GM18511 (cell line): ENCODE data around the gene CHMP5.
"Not testable (repeated sequence)": the region's sequence is repeated elsewhere in the genome, so short reads cannot be mapped to it uniquely, and the experiment has no call there.

Source experiments
- ATAC-seq: cut with Tn5 transposase; IDR thresholded peaks from one replicate; pipeline ENCODE4 v1.9.1; 2021; ENCODE audit warnings: mild to moderate bottlenecking, moderate library complexity; ENCODE audit not compliant: unreplicated experiment

The CHMP5 gene

DNA sequence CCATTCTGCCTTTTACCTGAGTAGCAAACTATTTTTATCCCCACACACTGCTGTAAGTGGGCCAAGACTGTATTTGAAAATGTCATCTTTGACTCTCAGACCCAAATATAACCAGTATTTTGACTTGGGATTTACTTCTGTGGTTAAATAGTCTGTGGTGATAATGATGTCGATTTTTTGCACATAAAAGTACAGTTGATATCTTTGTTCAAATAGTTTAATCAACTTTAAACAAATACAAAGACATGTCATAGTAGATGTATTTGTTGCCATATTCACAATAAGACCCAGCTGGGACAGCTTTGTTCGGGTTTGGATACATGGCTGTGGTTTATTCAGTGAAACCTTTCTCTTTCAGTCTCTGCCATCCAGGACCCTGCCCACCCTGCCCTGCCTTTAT lies 45.9 kb downstream of the CHMP5 start:
- ATAC-seq: no peak

GRCh38 chr9:33311953-33312352 lies 47.1 kb downstream of the CHMP5 start:
- no peak for ATAC-seq

DNA sequence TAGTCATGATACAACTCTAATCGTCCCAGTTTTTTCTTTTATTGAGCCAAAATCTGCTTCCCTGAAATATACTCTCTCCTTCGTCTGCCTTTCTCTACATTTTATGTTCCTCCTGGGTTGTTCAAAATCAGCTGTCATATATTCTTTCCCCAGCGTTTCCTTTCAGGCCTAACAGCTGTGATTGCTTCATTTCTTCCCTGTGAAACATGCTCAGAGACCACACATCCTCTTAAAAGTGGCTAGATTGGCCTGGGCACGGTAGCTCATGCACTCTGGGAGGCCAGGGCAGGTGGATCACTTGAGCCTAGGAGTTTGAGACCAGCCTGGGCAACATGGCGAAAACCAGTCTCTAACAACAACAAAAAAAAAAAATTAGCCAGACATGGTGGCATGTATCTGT lies 50.5 kb downstream of the CHMP5 start:
- no peak for ATAC-seq

DNA sequence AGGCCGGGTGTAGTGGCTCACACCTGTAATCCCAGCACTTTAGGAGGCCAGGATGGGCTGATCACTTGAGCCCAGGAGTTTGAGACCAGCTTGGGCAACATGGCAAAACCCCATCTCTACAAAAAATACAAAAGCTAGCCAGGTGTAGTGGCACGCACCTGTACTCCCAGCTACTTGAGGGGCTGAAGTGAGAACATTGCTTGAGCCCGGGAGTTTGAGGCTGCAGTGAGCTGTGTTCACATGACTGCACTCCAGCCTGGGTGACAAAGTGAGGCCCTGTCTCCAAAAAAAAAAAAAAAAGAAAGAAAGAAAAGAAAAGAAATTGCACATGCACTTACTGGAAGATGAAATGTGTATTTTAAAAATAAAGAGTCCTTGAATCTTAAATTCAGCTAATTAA lies 52.3 kb downstream of the CHMP5 start:
- ATAC-seq: not testable (repeated sequence)

GRCh38 chr9:33318225-33318624 lies 53.4 kb downstream of the CHMP5 start:
- no peak for ATAC-seq

DNA sequence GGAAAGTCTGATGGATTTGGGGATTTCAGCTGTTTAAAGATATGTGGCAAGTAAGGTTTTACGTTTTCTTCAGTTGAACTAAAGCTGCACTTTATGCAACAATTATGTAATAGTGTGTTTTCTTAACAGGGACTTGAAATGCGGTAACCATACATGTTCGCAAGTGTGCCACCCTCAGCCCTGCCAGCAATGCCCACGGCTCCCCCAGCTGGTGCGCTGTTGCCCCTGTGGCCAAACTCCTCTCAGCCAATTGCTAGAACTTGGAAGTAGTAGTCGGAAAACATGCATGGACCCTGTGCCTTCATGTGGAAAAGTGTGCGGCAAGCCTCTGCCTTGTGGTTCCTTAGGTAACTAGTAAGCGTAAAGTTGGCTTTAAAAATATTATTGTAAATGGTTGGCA lies 53.9 kb downstream of the CHMP5 start:
- no peak for ATAC-seq

- ATAC-seq: no peak
Measured at GRCh38 chr9:33320230-33320567, 55.4 kb downstream of the CHMP5 start.

- ATAC-seq: no peak
Measured at GRCh38 chr9:33320568-33321261, 55.9 kb downstream of the CHMP5 start.

DNA sequence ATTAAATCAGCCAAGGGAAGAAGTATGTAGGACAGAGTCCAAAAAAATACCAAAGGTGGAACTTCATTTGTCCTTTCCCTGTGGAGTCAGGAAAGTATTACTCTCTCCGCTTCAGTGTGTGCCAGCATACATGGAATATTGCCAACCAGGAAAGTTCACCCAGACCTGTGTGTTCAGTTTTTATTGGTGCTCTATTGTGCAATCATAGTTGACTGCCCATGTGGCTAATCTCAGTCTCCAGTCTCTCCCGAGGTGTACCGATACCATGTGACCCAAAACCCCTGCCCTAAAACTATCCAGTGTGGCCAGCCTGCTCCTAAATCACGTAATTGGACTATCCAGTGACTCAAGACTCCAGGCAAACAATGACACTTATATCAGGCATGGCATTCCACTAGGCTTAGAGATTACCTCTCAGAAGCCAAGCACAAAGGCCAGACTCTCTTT lies 64.3 kb downstream of the CHMP5 start:
- no peak for ATAC-seq

- no peak for ATAC-seq
Measured at GRCh38 chr9:33329979-33330378, 65.1 kb downstream of the CHMP5 start.

- no peak for ATAC-seq
Measured at GRCh38 chr9:33331377-33331891, 66.6 kb downstream of the CHMP5 start.
